CD4-positive, alpha-beta T cell treated with Interleukin-15 for 1 hour (primary cell): ENCODE measurements around the gene CCL2.

Experiments
- DNase-seq: peaks from one replicate; pipeline ENCODE4 v3.0.0-alpha.2; 2020

Gene CCL2

GRCh38 chr17:34275881-34276280 is 20.8 kb downstream of the CCL2 start:
- no peak for DNase-seq

- DNase-seq = no peak
Observed at GRCh38 chr17:34276826-34277225, 21.7 kb downstream of the CCL2 start.

- no peak for DNase-seq
Observed at GRCh38 chr17:34283571-34283970, 28.5 kb downstream of the CCL2 start.

- DNase-seq = no peak
Observed at GRCh38 chr17:34285286-34285792, 30.3 kb downstream of the CCL2 start, which contains the start of gene CCL11. CCL11 (plus strand) TSS chr17:34285742; CDS start chr17:34285809, 67 bp downstream.

GRCh38 chr17:34287875-34288274 is 32.8 kb downstream of the CCL2 start:
- DNase-seq = no peak

GRCh38 chr17:34290586-34290985 is 35.5 kb downstream of the CCL2 start:
- DNase-seq = no peak

- DNase-seq = no peak
Observed at GRCh38 chr17:34291721-34292348, 36.8 kb downstream of the CCL2 start.

GRCh38 chr17:34299027-34299426 is 43.9 kb downstream of the CCL2 start:
- no peak for DNase-seq

GRCh38 chr17:34299956-34300577 is 45.0 kb downstream of the CCL2 start:
- DNase-seq = no peak

- no peak for DNase-seq
Observed at GRCh38 chr17:34300652-34301370, 45.7 kb downstream of the CCL2 start.

GRCh38 chr17:34301986-34302385 is 46.9 kb downstream of the CCL2 start:
- DNase-seq = no peak

GRCh38 chr17:34302636-34303035 is 47.6 kb downstream of the CCL2 start:
- DNase-seq = no peak

GRCh38 chr17:34303606-34304005 is 48.5 kb downstream of the CCL2 start:
- no peak for DNase-seq

- DNase-seq = no peak
Observed at GRCh38 chr17:34305061-34305460, 50.0 kb downstream of the CCL2 start.

- DNase-seq = no peak
Observed at GRCh38 chr17:34305606-34306005, 50.5 kb downstream of the CCL2 start.

- DNase-seq = no peak
Observed at GRCh38 chr17:34306466-34306865, 51.4 kb downstream of the CCL2 start.
